K562 (cell line): ENCODE results near the gene PI4K2A. TPM values are rescaled to one million over a fixed set of nuclear protein-coding genes. Genes with fewer than 3 reads are reported as not detected.

Source experiments
- PHF8 ChIP-seq: fragments of 200-600 bp; sonication (generic); IDR thresholded peaks from 2 replicates; pipeline ENCODE4 v1.6.1; 2012; ENCODE audit warnings: mixed run types, mild to moderate bottlenecking, inconsistent platforms, low read length, moderate library complexity, borderline replicate concordance
- RERE ChIP-seq: sonication (generic); formaldehyde crosslinking; IDR thresholded peaks from 2 replicates; pipeline ENCODE4 v1.8.0; 2023; ENCODE audit warnings: missing genetic modification reagents, mild to moderate bottlenecking, borderline replicate concordance
- polyA plus RNA-seq, 8 experiments: library from polyadenylated mRNA; depleted of rRNA in 4 of 8; stranded (reverse) in 5 of 8; unstranded in 3 of 8; fragments of >200 nt; fragmentation: Nextera tagmentation in 2 of 8; fragmentation: Illumina TruSeq in 1 of 8; extraction: Ambion mirVana in 2 of 8; extraction: Trizol in 1 of 8; gene quantifications; 2 replicates each; pipeline versions ENCODE4 v1.2.1 to v1.2.3, GENCODE V29; 2011 to 2014; ENCODE audit warnings: inconsistent platforms in 1 of 8, missing spikeins in 1 of 8
- total RNA-seq, 7 experiments: library from RNA; depleted of rRNA in 6 of 7; stranded (reverse); fragments of >200 nt in 6 of 7; fragmentation: Illumina TruSeq in 2 of 7; extraction: Trizol in 2 of 7; gene quantifications; 2 replicates each; pipeline versions ENCODE4 v1.2.1 to v1.2.3, GENCODE V29; 2011 to 2021; ENCODE audit warnings: low replicate concordance in 1 of 7

The PI4K2A gene
- total and polyA plus RNA-seq, 9 of the 15 experiments (the other 6 are each of a cell fraction or from before 2014, with no cell fraction given) = 4.4 to 28.4 (median 16.5) TPM

DNA sequence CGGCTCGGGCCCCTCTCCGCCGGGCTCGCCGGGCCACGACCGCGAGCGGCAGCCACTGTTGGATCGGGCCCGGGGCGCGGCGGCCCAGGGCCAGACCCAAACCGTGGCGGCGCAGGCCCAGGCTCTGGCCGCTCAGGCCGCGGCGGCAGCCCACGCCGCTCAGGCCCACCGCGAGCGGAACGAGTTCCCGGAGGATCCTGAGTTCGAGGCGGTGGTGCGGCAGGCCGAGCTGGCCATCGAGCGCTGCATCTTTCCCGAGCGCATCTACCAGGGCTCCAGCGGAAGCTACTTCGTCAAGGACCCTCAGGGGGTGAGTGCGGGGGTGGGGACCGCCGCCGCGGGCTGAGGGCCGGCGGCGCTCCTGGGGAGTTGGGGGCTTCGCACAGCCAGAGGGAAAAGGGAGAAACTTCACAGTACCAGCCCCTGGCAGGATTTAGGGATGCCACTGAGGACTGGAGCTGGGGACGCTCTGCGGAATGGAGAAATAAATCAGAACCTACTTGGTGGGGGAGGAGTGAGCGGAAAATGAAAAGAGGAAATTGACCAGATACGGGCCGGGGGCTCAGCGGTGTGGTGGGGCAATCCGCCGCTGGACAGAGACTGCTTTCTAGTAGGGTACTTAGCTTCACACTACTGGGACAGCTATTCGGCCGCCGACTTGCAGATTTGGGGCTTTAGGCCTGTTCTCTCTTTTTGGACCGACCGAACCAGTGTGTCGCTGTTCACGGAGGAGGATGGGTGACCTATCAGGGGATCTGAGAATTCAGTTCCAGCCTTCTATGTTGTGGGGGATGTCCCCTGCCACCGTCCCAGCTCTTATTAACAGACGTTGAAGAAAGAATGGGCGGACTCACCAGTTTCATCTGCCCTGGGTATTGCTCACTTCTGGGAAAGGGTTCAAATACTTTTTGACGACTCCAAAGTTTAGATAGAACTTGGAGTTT, 669 bp downstream of the PI4K2A start (continued):
- TF ChIP-seq RERE (CRISPR knock-in tag) (no peak), PHF8 (peak; percentile 29; the same call in 1 of the 2 replicates)
